Posterior vena cava (tissue), 2 donors: ENCODE results near the gene SS18. TPM values are rescaled to one million over a fixed set of nuclear protein-coding genes. Genes with fewer than 3 reads are reported as not detected.

ENCODE experiments used
- DNase-seq: peaks from one replicate; pipeline ENCODE4 v3.0.0-alpha.2; 2020; ENCODE audit warnings: low spot score
- intact Hi-C, 2 donors: fragments of 100-400 bp; cut with DNase I; formaldehyde crosslinking; loops; one replicate each; pipeline versions ENCODE4 v1.14.1 to v1.14.2; 2022 to 2023
- total RNA-seq, 2 donors: library from RNA; stranded (reverse); fragmentation: NEBNext Ultra II Directional; extraction: Animal tissue kit (Norgen Biotek cat#: 25700); gene quantifications; one replicate each; pipeline ENCODE4 v1.2.1, GENCODE V29; 2021
- donor health status: DM: yes; HTN: yes; CAD: no.
- donor health status: DM: yes; HTN: yes; CAD: no.

Gene SS18
- total RNA-seq, 2 donors from 2014 or later = 61.4 to 64.3 TPM

GRCh38 chr18:26082475-26082874, 7.9 kb downstream of the SS18 start:
- intact Hi-C loops = no loop called here
- DNase-seq = no peak

- intact Hi-C loops = no loop called here
- DNase-seq = no peak
These were observed 16.2 kb downstream of the SS18 start for GRCh38 chr18:26074246-26074645.

GRCh38 chr18:26073758-26074157, 16.7 kb downstream of the SS18 start:
- intact Hi-C loops = no loop called here
- no peak for DNase-seq

- DNase-seq = no peak
- intact Hi-C loops = no loop called here
These were observed 18.7 kb downstream of the SS18 start for GRCh38 chr18:26071725-26072124.

DNA sequence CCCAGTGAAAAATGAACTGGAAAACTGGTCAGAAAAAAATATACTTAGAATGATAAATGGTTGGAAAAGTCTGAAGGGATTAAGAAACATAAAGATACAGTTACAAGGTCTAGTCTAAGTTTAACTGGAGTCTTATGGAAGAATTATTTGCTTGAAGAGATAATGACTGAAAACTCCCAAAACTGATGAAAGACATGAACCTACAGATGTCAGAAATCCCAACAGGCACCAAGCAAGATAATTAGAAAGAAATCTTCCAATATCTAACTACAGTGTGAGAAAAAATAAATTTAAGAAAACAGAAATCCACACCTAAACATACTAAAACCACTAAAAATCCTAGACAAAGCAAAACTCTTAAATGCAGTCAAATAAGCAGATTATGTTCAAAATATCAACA, 19.4 kb downstream of the SS18 start:
- DNase-seq = no peak
- intact Hi-C loops = no loop called here

DNA sequence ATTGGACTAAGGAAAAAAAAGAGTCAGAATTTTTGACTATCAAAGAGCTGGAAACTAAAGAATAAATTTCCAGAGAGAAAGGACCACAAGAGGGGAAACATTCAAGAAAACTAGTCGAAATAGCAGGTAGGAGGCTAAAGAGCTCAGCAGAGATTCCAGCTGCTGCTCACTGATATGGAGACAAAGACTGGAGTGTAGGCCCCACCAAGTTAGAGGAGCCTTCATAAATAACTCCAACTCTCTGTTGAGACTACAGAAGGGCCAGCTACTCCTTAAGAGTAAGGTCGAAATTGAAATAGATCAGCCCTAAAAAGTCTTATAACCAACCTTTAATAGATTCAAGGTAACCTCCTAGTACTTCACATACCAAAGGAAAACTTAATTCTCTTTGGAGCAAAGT, 31.1 kb downstream of the SS18 start:
- intact Hi-C loops = no loop called here
- no peak for DNase-seq

GRCh38 chr18:26057344-26057773, 33.1 kb downstream of the SS18 start:
- intact Hi-C loops = no loop called here

GRCh38 chr18:26056291-26056690, 34.1 kb downstream of the SS18 start:
- DNase-seq = no peak
- intact Hi-C loops = no loop called here

More at GRCh38 chr18:26057344-26057773, 33.1 kb downstream of the SS18 start:
- DNase-seq = no peak

GRCh38 chr18:26052505-26052904, 37.9 kb downstream of the SS18 start:
- DNase-seq = no peak
- intact Hi-C loops = no loop called here

DNA sequence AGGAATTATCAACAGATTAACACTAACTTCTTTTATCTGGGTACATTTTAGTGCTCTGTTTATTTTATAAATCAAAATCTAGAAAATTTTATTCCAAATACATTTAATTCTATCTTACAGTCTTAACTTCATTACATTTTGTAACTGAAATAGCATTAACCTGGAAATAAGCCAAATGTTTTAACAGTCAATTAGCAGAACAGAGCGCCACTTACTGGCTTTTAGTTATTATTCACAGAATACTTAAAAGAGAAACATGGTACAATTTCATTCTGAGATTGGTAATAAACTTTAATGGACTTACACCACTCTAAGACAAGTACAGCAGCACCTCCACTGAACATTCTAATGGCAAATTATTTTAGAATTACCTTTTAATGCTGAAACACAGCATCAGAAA, 38.6 kb downstream of the SS18 start:
- DNase-seq = no peak

GRCh38 chr18:26046419-26047077, 43.9 kb downstream of the SS18 start:
- DNase-seq = no peak
- intact Hi-C loops = no loop called here

More for the DNA sequence above, 38.6 kb downstream of the SS18 start:
- intact Hi-C loops = no loop called here

GRCh38 chr18:26044807-26045206, 45.6 kb downstream of the SS18 start:
- no peak for DNase-seq
- intact Hi-C loops = no loop called here

GRCh38 chr18:26040051-26040656, 50.3 kb downstream of the SS18 start:
- DNase-seq = no peak
- intact Hi-C loops = no loop called here

DNA sequence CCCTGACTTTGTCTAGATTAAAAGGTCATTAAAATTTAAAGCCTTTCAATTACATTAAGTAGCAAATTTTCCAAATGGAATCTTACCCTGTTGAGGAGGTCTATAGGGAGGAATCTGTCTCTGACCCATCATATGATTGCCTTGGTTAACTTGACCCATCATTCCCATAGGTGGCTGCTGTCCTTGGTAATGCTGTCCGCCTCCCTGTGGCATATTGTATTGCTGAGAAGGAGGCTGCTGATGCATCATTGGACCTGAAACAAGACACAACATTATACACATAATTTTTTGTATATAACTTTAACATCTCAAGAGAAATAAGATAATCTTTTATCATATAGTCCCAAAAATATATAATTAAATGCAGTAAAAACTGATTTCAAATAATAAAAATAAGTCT, 51.2 kb downstream of the SS18 start:
- no peak for DNase-seq
- intact Hi-C loops = no loop called here

DNA sequence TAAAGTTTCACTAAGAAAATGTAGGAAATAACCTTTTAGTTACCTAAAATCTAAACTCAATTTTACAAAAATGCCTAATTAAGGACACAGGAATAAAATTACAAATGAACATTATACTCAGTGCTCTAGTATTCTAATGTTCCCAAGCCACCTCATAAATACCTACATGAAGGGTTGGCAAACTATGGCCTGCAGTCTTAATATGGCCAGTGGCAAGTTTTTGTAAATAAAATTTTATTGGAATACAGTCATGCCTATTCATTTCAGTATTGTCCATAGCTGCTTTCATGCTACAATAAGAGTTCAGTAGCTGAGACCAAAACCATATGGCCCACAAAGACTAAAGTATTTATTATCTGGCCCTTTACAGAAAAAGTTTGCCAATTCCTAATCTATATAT, 53.8 kb downstream of the SS18 start:
- no peak for DNase-seq
- intact Hi-C loops = no loop called here

- DNase-seq = no peak
- intact Hi-C loops = no loop called here
These were observed 55.4 kb downstream of the SS18 start for GRCh38 chr18:26034850-26035497.

GRCh38 chr18:26022585-26022984, 67.8 kb downstream of the SS18 start:
- no peak for DNase-seq
- intact Hi-C loops = no loop called here

DNA sequence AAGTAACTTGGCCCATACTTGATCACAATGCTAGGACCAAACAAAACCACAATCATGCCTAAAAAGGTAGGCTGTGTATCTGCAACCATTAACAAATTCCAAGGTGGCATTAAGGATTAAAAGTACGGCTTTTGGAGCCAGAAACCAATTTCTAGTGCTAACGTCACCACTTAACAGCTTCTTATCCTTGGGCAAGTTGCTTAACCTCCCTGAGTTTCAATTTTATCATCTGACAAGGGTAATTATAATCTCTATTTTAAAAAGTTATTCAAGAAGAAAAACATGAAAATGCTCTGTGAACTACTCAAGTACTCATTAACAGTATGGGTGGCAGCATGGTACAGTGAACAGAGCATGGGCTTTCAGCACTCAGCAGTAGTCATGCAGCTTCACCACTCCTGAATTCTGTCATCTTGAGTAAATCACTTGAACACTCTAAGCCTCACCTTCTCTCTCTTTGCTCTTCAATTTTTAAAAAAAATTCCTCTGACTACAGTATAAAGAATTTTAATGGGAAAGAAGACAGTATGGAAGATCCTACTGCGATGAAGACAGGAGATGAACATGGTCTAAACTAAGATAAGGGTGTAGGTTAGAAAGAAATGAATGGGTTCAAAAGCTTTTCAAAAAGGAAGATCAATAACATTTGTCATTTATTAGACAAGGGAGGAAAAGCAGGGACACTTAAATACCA, 69.2 kb downstream of the SS18 start:
- intact Hi-C loops = no loop called here
- DNase-seq = no peak

DNA sequence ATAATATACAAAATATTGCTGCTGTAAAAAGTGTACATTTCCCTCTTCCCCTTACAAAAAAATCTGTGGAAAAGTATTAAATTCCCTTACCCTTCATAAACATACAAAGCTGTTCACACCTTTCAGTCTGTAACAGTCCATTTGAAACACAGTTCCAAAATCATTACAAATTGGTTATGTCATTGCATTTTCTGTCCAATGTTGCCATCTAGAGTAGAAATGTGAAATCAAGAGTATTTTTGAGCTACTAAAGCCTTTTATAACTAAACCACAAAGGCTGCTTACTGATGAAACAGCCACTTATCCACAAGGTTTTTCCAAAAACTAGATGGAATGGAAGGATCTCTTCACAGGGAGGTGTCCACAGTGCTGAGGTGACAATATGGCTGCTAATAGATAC, 72.5 kb downstream of the SS18 start:
- no peak for DNase-seq
- intact Hi-C loops = no loop called here

GRCh38 chr18:26014462-26014861, 76.0 kb downstream of the SS18 start:
- DNase-seq = no peak
- intact Hi-C loops = no loop called here
